ENCODE results near the gene TENM4.

Gene TENM4

DNA sequence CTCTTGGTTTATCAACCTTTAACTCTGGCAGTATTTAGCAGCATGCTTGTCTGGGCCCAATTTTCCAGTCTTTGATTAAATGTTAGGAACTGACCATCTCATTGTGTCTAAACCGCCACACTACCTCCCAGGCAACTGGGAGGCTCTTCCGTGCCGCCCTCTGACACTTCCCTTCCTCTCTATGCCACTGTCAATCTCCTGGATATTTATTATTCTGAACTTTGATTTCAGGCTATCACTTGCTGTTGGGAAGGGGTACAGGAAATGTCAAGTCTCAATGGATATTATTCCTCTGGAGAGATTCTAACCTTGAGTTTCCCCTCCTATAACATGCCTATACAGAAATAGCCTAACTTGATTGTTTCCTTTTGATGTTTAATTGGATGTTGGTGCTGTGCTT is 643.3 kb downstream of the TENM4 start:
- no peak for DNase-seq

DNA sequence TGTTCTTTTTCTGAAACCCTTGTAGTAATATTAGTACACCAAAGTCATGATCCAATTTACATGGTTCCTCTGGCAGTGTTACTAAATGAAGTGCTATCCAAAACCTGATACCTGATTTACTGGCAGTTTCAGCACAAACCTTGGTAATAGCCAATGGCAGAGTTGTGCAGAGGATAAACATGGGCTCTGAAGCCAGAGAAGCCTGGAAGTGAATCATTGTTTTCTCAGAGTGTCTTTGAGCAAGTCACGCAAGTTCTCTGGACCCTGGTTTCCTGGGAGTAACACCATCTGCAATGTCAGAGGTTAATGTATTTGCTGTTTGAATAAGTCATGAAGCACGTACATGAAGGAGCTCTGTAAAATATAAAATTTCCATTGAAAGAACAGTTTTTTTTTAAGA is 643.9 kb downstream of the TENM4 start:
- no peak for DNase-seq

DNA sequence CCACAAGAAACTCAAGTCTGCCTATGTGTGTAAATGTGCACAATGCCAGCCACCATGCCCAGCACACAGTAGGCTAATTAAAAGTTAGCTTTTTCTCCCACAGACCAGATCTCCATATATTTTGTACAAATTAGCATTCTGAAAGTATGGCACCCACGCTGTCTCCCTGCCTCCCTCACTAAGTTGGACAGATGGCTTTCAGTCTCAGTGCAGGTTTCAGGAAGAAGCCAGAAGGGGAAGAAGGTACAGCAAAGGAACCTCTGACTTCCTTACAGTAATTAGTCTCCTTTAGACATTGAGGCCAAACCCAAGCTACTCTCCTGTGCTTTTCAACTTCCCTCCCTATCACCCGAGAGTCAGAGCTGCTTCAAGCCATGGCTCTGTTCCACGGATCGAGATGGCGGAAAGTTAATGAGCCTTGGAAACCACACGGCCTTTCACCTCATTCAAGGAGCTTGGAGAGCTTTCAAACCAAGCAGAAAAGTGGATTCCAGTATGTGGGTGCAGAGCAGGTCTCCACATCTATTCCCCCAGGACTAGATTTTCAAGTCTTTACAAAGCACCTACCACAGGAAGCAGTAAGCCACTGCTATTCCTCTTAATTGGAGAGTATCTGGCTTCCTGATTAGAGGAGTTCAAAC is 645.1 kb downstream of the TENM4 start:
- peak; percentile 46 for DNase-seq

DNA sequence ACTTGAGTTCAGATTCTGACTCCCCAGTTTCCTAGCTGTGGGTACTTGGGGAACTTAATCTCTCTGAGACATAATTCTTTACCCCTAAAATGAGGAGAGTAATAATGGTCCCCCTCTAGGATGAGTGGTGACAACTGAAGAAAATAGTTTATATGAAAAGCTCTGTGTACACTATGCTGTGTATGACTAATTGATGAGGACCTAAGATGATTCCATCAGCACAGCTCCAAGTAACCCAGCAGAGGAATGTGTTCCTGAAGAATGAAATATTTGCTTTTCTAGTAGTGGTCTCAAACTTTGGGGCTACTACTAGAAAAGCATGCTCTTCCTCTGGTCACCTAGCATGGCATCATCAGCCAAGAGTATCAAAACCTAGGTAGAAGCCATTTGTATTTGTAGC is 648.9 kb downstream of the TENM4 start:
- no peak for DNase-seq

DNA sequence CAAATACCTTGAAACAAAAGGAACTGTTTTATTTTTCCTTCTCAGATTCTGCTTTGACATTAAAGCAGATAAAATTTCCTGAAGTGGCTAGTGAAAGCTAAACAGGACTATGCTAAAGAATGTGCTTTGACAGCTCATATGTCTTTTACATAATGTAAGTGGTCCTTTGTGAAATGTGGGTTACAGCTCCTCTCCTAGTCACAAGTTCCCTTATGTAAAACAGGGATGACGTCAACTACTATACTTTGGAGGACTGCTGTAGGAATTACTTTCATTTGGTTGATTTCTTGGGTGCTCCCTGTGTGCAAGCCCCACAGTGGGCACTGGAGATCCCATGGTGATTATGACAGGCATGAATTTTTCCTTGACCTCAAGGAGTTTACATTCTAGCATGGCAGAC is 649.6 kb downstream of the TENM4 start:
- DNase-seq, result no peak

DNA sequence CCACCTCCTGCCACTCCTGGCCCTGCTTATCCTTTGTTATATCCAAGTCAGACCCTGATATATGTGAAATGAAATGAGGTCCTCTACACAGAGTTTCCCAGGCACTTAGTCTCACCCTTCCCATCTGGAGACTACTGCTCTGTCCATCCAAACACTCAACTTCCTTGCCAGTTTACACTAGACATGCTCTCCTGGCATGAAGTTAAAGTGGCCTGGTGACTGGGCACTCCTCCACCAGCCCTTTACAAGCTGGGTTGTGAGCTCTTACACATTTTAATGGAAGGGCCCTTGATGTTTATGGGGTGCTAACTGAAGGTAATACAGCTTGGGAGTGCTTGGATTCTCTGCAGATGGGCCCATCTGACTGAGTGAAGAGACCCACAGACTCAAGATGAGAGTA is 650.0 kb downstream of the TENM4 start:
- no peak for DNase-seq

DNA sequence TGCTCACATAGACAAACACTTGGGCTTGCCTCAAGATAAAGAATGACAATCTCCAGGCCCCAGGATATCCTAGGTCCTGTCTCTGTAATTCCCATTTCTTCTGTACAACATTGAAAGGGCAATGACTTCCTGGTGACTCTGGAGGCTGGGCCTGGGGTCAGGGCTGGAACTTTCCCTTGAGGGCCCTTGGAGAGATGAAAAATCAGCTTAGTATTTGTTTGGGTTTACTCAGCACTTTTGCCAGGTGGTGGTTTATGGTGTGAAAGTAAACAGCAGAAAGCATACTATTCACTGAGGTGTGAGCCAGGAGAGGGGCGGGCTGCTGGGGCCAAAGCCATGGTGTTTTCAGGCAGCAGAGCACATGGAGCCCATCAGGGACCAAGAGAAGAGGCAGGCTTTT is 651.5 kb downstream of the TENM4 start:
- DNase-seq, result peak; percentile 87

DNA sequence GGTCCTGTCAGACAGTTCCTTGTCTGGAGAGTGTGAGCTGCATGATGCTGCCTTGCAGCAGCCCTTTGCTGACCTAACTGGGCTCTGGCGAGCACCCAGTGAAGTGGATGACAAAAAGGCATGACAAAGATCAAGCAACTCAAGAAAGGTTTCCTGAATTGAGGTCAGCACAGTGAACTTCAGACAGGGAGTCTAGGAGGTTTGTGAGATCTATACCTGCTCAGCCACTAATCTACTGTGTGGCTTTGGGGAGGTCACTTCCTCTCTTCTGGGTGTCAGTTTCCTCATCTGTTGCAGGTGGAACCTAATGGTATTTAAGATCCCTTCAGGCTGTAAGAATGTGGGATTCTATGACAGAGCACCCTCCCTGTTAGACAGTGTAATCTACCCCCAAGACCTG is 652.3 kb downstream of the TENM4 start:
- peak; percentile 68 for DNase-seq

DNA sequence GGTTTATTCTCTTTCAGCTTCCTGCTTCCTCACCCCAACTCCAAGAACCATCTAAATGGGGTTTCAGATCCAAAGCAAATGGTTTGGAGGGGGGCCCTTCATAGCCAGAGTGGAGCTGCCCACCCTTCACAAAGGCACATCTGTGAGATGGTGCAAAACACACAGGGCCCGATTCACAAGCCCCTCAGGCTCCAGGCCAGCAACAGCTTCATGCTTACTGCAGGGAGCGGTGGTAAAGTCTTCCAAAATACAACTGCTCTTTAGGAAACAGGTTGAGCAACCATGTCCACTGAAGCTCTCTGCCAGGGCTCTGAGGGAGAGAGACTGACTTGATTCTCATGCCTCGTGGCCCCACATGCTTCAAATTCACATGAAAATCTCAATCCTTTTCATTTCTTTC is 653.1 kb downstream of the TENM4 start:
- DNase-seq, result no peak

DNA sequence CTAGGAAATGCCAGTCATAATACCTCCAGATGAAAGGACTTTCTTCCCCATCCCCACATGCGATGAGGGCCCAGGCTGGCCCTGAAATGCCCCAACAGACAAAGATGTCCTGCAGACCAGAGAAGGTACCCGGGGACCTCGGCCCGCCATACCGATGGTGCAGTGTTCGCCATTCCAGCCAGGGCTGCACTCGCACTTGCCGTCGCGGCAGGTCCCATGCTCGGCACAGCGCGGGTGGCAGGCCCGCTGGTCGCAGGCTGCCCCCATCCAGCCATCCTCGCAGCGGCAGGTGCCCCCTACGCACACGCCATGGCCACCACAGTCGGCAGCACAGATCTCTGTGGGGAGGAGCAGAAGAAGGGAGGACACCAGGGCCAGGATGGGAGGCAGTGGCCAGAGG is 654.1 kb downstream of the TENM4 start:
- DNase-seq, result no peak

DNA sequence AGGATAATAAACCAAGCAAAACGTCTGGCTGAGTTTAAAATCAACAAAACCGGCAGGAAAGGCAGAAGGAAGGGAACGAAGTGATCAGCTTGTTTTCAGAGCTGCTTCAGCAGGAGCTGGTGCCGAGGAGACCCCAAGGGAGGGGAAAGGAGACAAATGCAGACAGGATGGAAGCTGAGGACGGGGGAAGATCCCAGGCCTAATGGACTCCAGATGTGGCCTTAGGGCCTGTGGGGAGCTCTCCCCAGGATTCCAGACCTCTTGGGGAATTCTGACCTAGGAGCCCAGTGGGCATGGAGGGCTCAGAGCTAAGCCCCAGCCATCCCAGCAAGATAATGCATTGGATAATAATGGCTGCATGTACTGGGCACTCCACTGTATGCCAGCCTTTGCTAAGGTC is 654.7 kb downstream of the TENM4 start:
- DNase-seq, result no peak

DNA sequence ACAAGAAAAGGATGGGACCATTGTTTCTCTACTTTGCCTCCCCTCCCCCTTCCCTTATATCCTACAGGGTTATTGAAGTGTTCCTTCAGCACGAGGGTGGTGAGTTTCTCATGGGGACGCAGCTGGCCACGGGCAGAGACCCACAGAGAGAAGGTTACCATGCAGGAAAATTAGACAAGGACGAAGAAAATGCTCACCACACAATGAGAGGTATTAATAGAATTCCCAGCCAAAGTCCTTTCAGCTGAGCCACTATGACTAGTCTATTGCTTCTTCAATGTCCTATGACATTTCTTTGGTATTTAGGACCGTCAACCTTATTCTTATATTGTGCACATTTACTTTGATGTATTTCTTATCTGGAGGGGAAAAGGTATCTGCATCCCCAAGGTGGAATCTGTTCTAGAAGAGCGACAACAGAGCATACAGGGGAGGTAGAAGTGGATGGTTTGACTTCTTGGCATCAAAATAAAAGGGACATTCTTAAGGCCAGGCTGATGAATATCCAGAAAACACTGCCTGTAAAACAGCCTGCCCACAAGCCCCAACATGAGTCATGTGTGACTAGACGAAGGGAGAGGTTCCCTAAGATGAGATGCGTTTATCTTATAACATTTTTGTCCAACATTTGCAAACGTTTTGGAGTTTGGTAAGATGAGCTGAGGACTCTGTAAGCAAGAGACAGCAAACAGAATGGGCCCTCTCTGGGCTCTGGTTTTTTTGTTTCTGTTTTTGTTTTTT is 656.3 kb downstream of the TENM4 start:
- DNase-seq, result no peak

DNA sequence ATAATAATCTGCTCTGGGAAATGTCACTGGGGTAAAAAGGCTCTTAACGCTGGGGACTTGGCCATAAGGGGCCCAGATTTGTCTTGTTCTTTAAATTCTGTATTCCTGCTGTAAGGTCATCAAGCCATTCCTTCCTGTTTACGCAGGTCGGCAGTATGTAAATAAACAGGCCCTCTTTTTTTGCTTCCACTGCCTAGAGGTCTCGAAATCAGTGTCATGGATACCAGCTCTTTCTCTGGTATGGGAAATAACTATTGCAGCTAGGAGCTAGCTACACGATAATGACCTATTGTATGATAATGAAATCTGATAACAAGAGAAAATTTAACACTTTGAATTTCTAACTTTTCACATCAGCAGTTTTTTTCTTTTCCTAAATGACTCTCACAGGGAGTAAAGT is 657.0 kb downstream of the TENM4 start:
- DNase-seq, result no peak

DNA sequence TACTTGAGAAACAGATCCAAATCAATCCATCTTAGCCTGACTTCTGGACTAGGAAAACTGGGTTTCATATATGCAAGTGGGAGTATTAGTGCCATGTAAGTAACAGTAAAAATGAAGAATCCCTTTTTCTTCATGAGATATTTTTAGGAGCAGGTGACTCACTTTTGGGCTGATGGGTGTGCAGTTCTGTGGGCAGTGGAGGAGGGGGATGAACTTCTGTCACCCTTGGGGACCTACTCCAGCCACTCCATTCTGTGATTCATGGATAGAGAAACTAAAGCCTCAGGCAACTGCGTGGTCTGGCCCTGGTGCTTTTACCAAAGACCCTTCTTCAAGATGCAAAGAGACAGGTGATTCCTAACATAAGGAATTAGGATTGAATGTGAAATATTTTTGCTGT is 657.5 kb downstream of the TENM4 start:
- no peak for DNase-seq

DNA sequence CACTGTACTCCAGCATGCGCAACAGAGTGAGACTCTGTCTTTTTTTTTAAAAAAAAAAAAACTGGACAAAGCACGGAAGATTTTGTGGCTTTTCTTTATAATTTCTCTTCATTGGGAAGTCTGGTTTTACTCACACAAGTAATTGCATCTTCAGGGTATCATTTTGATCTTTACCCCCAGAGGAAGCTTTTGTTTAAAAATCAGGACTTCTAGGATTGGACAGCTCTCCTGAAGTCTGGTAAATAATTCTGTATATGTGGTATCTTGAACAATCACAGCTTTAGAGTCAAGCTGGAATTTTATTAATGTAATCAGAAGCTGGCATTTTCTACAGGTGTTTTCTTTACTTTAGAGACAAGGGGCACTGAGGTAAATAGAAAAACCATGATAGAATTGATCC is 658.1 kb downstream of the TENM4 start:
- DNase-seq, result no peak

DNA sequence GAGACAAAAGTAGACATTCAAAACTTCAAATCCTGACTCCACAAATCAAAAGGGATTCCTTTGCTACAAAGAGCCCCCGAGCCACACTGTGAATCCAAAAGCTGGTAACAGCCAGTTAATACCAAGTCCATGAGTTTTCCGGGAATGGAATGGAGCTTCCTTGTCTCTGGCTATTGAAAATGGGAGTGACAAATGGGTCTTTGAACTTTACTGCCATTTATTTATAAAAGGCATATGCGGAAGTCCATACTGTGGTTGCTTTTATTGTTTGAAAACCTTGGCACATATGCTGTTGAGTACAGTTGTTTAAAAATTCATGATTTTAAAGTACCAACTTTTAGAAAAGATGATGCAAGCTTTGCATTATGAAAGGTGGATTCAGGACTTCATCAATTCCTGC is 659.9 kb downstream of the TENM4 start:
- no peak for DNase-seq

DNA sequence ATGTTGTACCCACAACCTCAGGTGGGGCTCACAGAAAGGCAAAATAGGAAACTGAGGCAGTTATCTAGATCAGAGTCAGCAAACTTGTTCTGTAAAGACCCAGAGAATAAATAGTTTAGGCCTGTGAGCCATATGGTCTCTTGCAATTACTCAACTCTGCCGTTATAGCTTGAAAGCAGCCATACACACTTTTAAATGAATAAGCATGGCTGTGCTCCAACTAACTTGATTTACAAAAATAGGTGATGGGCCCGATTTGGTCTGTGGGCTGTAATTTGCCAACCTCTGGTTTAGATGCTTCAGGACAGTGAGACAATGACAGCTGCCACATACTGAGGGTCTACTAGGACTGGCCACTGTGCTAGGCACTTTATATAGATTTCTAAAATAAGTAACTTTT is 667.3 kb downstream of the TENM4 start:
- no peak for DNase-seq

DNA sequence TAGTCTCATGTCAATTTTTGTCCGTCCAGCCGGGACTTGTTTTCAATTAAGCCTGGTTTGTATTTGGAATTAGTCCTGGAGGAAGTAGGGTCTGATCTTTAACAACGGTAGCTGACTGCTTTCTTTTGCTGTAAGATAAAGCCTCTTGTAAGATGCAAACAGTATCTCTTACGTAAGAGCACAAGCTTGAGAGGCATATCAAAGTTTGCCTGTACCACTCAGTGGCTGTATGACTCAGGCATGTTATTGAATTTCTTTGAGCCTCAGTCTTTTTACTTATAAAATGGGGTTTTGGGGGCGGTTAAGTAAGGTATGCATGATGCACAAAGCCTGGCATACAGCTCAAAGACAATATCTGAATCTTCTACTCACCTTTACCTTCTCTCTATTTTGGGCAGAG is 667.8 kb downstream of the TENM4 start:
- no peak for DNase-seq

DNA sequence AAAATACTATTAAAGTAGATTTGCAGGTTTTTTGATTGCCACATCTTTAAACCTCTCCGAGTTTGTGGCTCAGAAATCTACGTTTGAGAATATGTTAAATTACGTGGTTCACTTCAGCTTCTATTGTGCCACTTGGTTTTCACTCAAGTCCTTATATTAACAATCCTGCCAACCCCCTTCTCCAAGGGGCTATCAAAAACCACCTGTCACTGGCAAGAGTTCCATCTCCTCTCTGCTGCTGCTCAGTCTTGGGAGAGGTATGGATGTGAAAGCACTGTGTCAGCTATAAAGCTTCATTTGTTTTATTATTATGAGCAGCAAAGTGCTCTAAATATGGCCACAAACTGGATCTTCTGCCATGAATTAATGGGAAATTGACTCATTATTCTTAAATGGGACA is 668.6 kb downstream of the TENM4 start:
- no peak for DNase-seq

DNA sequence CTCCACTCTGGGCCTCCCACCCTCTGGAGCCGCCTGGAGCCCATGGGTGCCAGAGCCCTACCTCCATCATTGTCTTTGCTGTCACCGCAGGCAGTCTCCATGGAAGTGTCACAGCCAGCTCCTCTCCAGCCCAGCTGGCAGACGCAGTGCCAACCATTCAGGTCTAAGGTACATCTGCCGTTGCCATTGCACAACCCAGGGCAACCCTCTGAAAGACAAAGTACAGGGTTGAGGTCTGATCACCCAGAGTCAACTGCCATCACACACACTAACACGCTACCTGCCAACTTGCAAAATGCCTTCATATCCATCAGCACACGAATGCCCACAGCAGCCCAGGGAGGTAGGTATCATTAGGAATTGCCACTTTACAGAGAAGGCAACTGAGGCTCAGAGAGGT is 669.9 kb downstream of the TENM4 start:
- DNase-seq, result no peak

DNA sequence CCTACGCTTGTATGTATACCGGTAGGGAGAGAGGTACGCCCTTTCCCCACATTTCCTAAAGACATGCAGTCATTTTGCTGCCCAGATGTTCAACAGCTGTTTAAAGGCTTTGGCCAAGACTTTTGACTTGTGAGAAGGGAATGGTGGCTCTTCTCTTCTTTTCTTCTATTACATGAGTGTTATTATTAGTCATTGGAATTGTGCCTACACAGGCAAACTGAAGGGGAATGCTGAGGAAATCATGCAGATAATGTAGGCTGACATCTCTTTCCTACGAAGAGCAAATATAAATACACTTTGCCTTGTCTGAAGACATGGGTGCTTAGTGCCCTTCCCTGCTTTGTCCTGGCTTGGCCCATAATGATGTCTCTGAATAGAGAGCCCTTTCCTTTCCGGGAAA is 671.9 kb downstream of the TENM4 start:
- no peak for DNase-seq

DNA sequence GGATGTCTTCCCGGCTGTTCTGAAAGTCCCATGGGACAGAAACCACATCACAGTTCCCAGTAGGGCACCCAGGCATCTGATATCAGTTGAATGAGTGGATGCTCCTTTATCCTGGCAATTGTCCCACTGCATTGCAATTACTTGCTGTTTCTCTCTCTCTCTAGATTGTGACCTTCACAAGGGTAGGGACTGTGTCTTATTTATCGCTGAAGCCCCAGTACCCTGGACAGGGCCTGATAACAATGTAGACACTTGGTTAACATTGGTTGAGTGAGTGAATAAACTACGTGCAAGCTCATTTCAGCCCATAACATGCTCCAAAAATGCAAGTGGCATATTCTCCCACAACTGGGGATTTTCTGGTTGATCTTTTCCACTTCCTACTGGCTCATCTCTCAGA is 672.5 kb downstream of the TENM4 start:
- DNase-seq, result no peak

DNA sequence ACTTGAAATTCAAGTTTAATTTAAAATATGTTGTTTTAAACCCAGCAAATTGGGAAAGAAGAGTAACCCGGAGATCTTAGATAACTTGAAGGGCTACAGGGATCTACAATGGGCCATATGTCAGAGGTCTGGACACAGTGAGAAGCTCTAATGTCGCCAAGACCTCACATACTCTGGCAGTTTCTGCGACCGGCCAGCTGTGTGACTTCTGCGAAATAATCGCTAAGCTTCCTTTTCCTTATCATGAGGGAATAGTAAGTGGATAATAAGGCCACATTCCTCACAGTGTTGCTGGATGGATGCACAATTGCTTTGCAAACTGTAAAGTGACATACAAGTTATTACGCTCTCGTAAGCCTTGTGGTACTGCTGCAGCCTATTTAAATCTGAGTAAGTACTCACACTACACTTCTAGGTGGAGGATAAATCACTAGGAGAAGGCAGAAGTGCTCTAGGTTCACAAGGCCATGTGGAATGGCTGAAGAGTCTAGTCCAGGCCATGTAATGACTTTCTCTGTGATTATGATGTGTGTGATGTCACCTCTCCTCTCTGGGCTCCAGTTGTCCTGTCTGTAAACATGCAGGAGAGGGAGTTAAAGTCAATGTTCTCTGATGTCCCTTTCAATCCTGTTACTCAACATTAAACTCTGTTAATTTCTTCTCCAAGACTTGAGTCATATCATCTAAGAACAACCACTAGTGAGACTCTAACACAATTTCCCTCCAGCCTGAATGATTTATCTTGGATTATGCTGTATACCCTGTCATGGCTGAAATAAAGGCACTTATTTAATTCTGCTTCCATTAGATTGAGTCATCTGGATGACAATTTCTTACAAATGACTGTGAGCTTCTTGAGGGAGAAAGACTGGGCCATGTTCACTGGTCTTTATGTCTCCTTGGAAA is 673.5 kb downstream of the TENM4 start:
- no peak for DNase-seq

DNA sequence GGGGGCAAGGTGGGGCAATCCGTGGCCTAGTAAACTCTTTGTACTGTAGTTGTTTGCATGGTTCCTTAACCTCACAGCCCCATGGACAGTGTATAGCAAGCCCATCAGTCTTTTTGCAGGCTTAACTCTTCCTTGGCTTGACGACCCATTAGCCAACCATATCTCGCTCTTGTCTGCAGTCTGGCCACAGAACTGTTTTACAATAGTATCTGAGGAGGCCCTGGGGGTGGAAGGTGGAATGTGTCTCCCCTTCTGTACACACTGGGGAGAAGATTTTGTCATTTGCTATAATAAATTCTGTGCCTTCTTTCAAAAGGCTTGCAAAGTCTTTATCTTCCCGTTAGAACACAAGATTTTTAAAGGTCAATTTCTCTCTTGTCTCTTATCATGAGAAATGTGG is 675.9 kb downstream of the TENM4 start:
- DNase-seq, result no peak

Data from RPMI8226 (cell line).